SK-N-MC (cell line): ENCODE measurements around the gene CCDC152.
"Not testable (repeated sequence)": the region's sequence is repeated elsewhere in the genome, so short reads cannot be mapped to it uniquely, and the experiment has no call there.

Source experiments
- DNase-seq: peaks from one replicate; pipeline ENCODE4 v3.0.0-alpha.2; 2011; ENCODE audit warnings: low read depth, low spot score
- H3K27ac ChIP-seq: fragments of 200-600 bp; sonication (generic); 2 replicates; pipeline ENCODE4 v1.5.1; 2016; ENCODE audit warnings: mixed run types
- H3K36me3 ChIP-seq: fragments of 200-600 bp; sonication (generic); 2 replicates; pipeline ENCODE4 v1.6.1; 2017; ENCODE audit warnings: antibody characterized with exemption, low read length, mixed read lengths; ENCODE audit not compliant: insufficient read depth
- H3K4me3 ChIP-seq: fragments of 200-600 bp; sonication (generic); 2 replicates; pipeline ENCODE4 v1.5.1; 2016
- H3K9ac ChIP-seq: fragments of 200-600 bp; sonication (generic); 2 replicates; pipeline ENCODE4 v1.8.0; 2017; ENCODE audit warnings: mixed run types, mixed read lengths; ENCODE audit not compliant: insufficient read length
- H3K9me3 ChIP-seq: fragments of 200-600 bp; sonication (generic); 2 replicates; pipeline ENCODE4 v1.6.1; 2017; ENCODE audit warnings: low read depth, mild to moderate bottlenecking, antibody characterized with exemption, low read length, moderate library complexity, mixed read lengths
- EZH2 ChIP-seq: fragments of 200-600 bp; sonication (generic); IDR thresholded peaks from one replicate; pipeline ENCODE4 v1.6.1; 2017; ENCODE audit warnings: antibody characterized with exemption
- FOXP2 ChIP-seq: optimal IDR thresholded peaks from 2 replicates; pipeline ENCODE3; 2011; ENCODE audit warnings: mild to moderate bottlenecking, moderate library complexity; ENCODE audit not compliant: insufficient read depth; ENCODE audit errors: extremely low read length, control extremely low read depth
- POLR2AphosphoS5 ChIP-seq: IDR thresholded peaks from 2 replicates; pipeline ENCODE4 v1.6.1; 2012; ENCODE audit warnings: mild to moderate bottlenecking, low read depth, low read length, borderline replicate concordance

CCDC152 gene

DNA sequence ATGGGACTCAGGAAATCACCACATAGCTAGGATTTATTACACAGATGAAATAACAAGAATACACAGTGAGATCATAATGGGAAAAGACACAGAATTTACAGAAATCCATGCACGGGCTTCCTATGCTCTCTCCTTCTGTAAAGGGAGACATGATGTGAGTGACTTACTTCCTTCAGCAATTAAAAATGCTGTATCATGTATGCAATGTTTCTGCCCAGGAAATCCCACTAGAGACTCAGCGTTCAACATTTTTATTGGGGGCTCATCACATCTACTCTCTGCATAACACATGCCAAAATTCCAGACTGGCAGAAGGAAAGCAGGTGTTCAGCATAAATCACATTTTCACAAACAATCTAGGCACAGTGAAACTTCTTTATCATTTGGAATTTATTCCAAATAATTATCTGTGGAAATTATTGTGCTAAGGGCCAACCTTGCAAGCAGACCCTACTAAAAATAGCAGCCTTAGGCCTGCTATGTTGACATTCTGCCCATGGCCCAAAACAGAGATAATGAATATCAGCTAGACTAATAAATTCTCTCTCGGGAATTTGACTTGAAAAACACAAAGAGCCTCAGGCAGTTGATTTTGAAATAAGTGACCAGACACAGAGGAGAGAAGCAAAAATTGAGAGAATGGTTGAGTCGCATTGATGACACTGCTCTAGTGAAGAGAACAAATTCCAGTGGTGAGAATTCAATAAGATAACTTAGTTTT lies 86.5 kb downstream of the CCDC152 start:
- TF ChIP-seq EZH2 (no peak), POLR2AphosphoS5 (no peak), FOXP2 (no peak)
- no peak for DNase-seq
- H3K36me3 ChIP-seq = peaks cover 7% of the 10 kb centered on the region; the same call in 1 of the 2 replicates
- no peak overlapping the region for H3K9ac ChIP-seq
- no peaks in the 10 kb centered on the region; the same call in 1 of the 2 replicates for H3K9me3 ChIP-seq
- no peak overlapping the region for H3K4me3 ChIP-seq
- peak overlapping the region; percentile 77 for H3K27ac ChIP-seq

DNA sequence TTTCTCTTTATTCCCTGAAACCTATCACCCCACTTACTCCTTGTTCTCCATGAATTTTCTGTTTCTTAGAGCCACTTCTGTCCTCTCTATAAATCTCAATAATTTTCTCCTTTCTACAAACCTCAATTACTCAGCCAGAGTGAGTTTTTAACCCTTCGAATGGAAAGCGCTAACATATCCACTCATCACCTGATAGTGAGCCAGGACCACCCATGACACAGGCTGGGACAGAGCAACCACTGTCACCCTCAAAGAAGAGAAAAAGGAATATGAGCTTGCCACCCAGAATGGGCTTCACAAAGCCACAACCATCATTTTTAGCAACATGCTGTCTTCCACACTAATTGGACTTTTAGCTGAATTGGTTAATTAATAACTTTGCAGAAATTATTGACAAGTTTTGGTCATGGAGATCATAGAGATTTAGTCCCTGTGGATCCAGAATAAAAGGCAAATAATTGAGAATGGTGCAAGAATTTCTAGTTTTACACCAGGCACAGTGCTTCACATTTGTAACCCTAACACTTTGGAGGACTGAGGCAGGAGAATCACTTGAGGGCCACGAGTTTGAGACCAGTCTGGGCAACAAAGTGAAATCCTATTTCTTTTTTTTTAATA lies 87.2 kb downstream of the CCDC152 start:
- TF ChIP-seq FOXP2 (no peak), EZH2 (no peak), POLR2AphosphoS5 (no peak)
- no peak for DNase-seq
- Histone ChIP-seq H3K27ac (peak overlapping the region; percentile 77), H3K36me3 (peaks cover 7% of the 10 kb centered on the region; the same call in 1 of the 2 replicates), H3K4me3 (no peak overlapping the region), H3K9me3 (no peaks in the 10 kb centered on the region; the same call in 1 of the 2 replicates), H3K9ac (no peak overlapping the region)

DNA sequence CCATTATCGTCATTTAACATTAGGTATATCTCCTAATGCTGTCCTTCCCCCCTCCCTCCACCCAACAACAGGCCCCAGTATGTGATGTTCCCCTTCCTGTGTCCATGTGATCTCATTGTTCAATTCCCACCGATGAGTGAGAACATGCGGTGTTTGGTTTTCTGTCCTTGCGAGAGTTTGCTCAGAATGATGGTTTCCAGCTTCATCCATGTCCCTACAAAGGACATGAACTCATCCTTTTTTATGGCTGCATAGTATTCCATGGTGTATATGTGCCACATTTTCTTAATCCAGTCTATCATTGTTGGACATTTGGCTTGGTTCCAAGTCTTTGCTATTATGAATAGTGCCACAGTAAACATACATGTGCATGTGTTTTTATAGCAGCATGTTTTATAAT lies 87.8 kb downstream of the CCDC152 start:
- H3K27ac ChIP-seq, H3K9me3 ChIP-seq, H3K4me3 ChIP-seq, DNase-seq, H3K36me3 ChIP-seq, H3K9ac ChIP-seq: not testable (repeated sequence)

DNA sequence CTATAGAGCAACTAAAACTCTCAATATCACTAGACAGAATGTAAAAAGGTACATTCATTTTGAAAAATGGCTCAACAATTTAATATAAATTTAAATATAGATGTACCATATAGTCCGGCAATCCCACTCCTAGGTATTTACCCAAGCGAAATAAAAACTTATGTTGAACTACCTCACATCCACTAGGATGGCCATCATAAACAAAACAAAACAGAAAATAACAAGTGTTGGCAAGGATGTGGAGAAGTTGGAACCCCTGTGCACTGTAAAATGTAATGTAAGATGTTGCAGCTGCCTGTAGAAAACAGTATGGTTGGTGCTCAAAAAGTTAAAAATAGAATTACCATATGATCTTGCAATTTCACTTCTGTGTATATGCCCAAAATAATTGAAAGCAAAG lies 91.9 kb downstream of the CCDC152 start:
- DNase-seq = no peak
- Histone ChIP-seq H3K27ac (no peak overlapping the region), H3K9me3 (no peaks in the 10 kb centered on the region; the same call in 1 of the 2 replicates), H3K4me3 (no peak overlapping the region), H3K36me3 (no peaks in the 10 kb centered on the region; the same call in 1 of the 2 replicates), H3K9ac (no peak overlapping the region)
- TF ChIP-seq EZH2 = no peak
- TF ChIP-seq FOXP2 = no peak
- TF ChIP-seq POLR2AphosphoS5 = no peak

- no peaks in the 10 kb centered on the region; the same call in 1 of the 2 replicates for H3K36me3 ChIP-seq
- no peak overlapping the region for H3K9ac ChIP-seq
- H3K4me3 ChIP-seq = no peak overlapping the region
- DNase-seq = no peak
- TF ChIP-seq EZH2 = no peak
- no peak for TF ChIP-seq FOXP2
- TF ChIP-seq POLR2AphosphoS5 = no peak
- no peak overlapping the region for H3K27ac ChIP-seq
- H3K9me3 ChIP-seq = no peaks in the 10 kb centered on the region; the same call in 1 of the 2 replicates
These were observed 94.9 kb downstream of the CCDC152 start for GRCh38 chr5:42851481-42851880.
